ENCODE results near the gene SOX6. TPM values are rescaled to one million over a fixed set of nuclear protein-coding genes. Genes with fewer than 3 reads are reported as not detected.

SOX6 gene
- total and polyA plus RNA-seq, 2 experiments from 2014 or later: 0.03 to 0.66 TPM

DNA sequence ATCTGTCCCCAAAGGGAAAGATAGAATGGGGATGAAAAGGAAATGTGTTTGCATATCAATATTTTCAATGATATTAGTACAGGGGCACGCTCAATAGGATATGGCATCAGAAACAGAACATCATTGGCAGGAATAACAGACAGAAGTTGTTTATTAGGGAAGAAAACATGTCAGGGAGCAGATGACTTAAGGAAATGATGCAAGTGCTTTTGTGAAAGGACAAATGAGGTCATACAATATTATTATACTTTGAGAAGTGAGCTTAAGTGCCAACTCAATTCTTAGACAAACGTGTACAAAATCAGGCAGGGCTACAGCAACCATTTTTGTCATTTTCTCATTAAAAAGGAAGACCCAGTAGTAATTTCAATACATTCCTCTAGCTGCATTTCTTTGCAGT lies 388.4 kb downstream of the SOX6 start:
- Histone ChIP-seq H3K4me3 (no peak overlapping the region), H3K36me3 (ENCODE audit: insufficient read depth) (no peaks in the 10 kb centered on the region), H3K79me2 (replicated peaks; ENCODE audit: insufficient read depth) (no peaks in the 10 kb centered on the region), H3F3A (replicated peaks; ENCODE audit: low read depth) (no peaks in the 10 kb centered on the region), H3K27ac (ENCODE audit: low read depth) (no peak overlapping the region), H2AFZ (0 out of 2 replicates have a peak overlapping the region, but pooled peaks have one; percentile 85), H3K4me2 (no peak overlapping the region), H3K4me1 (ENCODE audit: insufficient read depth) (peaks cover 6% of the 10 kb centered on the region; the same call in 1 of the 2 replicates), H3K9me2 (ENCODE audit: insufficient read depth) (0 out of 2 replicates have a peak, but pooled peaks cover 3% of the 10 kb centered on the region), H3K27me3 (ENCODE audit: insufficient read depth) (no peaks in the 10 kb centered on the region), H4K20me1 (replicated peaks; ENCODE audit: insufficient read depth) (no peaks in the 10 kb centered on the region)
- Mint-ChIP-seq H3K4me3 (no peak overlapping the region), H3K9me3 (no peaks in the 10 kb centered on the region), H3K27me3 (ENCODE audit: insufficient read depth, low read depth, poor library complexity) (peaks cover 3% of the 10 kb centered on the region), H3K36me3 (ENCODE audit: low read depth) (no peaks in the 10 kb centered on the region), H3K4me1 (peaks cover 14% of the 10 kb centered on the region; the same call in 2 of the 3 replicates), H3K27ac (no peak overlapping the region)
- TF ChIP-seq NANOG (IDR thresholded peaks at IDR 0.05; ENCODE audit: borderline replicate concordance): no peak
- TF ChIP-seq POLR2AphosphoS5 (IDR thresholded peaks at IDR 0.05; ENCODE audit: low read depth): no peak
- DNase-seq (ENCODE audit: low spot score): no peak
- no peak for ATAC-seq

DNA sequence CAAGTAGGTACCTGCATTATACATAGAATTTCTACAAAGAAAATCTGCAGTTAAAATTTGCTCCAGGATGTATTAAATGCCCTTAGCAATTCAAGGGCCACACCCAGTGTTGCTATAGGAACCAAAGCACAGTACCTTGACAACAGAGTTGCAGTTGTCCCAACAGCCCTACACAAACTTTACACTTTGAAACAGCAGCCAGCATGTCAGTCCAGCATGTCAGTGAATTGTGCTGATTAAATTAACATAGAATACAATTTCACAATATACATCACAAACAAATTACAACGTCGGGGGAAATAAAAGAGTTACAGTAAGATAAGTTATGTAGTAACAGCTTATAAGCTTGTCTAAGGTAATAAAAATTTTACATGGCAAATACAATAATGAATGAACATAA lies 389.2 kb downstream of the SOX6 start:
- Histone ChIP-seq H3K9me2 (ENCODE audit: insufficient read depth) (0 out of 2 replicates have a peak, but pooled peaks cover 3% of the 10 kb centered on the region), H3F3A (replicated peaks; ENCODE audit: low read depth) (no peaks in the 10 kb centered on the region), H3K4me2 (no peak overlapping the region), H2AFZ (no peak overlapping the region), H3K4me3 (no peak overlapping the region), H3K79me2 (replicated peaks; ENCODE audit: insufficient read depth) (no peaks in the 10 kb centered on the region), H3K27me3 (ENCODE audit: insufficient read depth) (no peaks in the 10 kb centered on the region), H3K4me1 (ENCODE audit: insufficient read depth) (peaks cover 6% of the 10 kb centered on the region; the same call in 1 of the 2 replicates), H3K36me3 (ENCODE audit: insufficient read depth) (no peaks in the 10 kb centered on the region), H3K27ac (ENCODE audit: low read depth) (no peak overlapping the region), H4K20me1 (replicated peaks; ENCODE audit: insufficient read depth) (no peaks in the 10 kb centered on the region)
- peaks cover 2% of the 10 kb centered on the region for H3K27me3 Mint-ChIP-seq (ENCODE audit: insufficient read depth, low read depth, poor library complexity)
- no peak overlapping the region for H3K27ac Mint-ChIP-seq
- H3K36me3 Mint-ChIP-seq (ENCODE audit: low read depth): no peaks in the 10 kb centered on the region
- H3K9me3 Mint-ChIP-seq: no peaks in the 10 kb centered on the region
- H3K4me1 Mint-ChIP-seq: peaks cover 14% of the 10 kb centered on the region; the same call in 2 of the 3 replicates
- H3K4me3 Mint-ChIP-seq: no peak overlapping the region
- ATAC-seq (no peak), DNase-seq (ENCODE audit: low spot score) (peak; percentile 16)
- TF ChIP-seq STAT1 (IDR thresholded peaks at IDR 0.05; ENCODE audit: unreplicated experiment): no peak
- no peak for TF ChIP-seq POLR2AphosphoS5 (IDR thresholded peaks at IDR 0.05; ENCODE audit: low read depth)
- TF ChIP-seq JUNB (IDR thresholded peaks at IDR 0.05; ENCODE audit: unreplicated experiment): no peak
- no peak for TF ChIP-seq NANOG (IDR thresholded peaks at IDR 0.05; ENCODE audit: borderline replicate concordance)
- TF ChIP-seq, protein P1, sequence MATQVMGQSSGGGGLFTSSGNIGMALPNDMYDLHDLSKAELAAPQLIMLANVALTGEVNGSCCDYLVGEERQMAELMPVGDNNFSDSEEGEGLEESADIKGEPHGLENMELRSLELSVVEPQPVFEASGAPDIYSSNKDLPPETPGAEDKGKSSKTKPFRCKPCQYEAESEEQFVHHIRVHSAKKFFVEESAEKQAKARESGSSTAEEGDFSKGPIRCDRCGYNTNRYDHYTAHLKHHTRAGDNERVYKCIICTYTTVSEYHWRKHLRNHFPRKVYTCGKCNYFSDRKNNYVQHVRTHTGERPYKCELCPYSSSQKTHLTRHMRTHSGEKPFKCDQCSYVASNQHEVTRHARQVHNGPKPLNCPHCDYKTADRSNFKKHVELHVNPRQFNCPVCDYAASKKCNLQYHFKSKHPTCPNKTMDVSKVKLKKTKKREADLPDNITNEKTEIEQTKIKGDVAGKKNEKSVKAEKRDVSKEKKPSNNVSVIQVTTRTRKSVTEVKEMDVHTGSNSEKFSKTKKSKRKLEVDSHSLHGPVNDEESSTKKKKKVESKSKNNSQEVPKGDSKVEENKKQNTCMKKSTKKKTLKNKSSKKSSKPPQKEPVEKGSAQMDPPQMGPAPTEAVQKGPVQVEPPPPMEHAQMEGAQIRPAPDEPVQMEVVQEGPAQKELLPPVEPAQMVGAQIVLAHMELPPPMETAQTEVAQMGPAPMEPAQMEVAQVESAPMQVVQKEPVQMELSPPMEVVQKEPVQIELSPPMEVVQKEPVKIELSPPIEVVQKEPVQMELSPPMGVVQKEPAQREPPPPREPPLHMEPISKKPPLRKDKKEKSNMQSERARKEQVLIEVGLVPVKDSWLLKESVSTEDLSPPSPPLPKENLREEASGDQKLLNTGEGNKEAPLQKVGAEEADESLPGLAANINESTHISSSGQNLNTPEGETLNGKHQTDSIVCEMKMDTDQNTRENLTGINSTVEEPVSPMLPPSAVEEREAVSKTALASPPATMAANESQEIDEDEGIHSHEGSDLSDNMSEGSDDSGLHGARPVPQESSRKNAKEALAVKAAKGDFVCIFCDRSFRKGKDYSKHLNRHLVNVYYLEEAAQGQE (IDR thresholded peaks at IDR 0.05; ENCODE audit: unreplicated experiment): no peak
- no peak for TF ChIP-seq ZNF331 (CRISPR knock-in tag; IDR thresholded peaks at IDR 0.05; ENCODE audit: low read depth)
- TF ChIP-seq, protein P2, sequence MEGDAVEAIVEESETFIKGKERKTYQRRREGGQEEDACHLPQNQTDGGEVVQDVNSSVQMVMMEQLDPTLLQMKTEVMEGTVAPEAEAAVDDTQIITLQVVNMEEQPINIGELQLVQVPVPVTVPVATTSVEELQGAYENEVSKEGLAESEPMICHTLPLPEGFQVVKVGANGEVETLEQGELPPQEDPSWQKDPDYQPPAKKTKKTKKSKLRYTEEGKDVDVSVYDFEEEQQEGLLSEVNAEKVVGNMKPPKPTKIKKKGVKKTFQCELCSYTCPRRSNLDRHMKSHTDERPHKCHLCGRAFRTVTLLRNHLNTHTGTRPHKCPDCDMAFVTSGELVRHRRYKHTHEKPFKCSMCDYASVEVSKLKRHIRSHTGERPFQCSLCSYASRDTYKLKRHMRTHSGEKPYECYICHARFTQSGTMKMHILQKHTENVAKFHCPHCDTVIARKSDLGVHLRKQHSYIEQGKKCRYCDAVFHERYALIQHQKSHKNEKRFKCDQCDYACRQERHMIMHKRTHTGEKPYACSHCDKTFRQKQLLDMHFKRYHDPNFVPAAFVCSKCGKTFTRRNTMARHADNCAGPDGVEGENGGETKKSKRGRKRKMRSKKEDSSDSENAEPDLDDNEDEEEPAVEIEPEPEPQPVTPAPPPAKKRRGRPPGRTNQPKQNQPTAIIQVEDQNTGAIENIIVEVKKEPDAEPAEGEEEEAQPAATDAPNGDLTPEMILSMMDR (conservative IDR thresholded peaks at IDR 0.05; ENCODE audit: low read depth in 2 of 2): no peak
- no peak for TF ChIP-seq EZH2 (IDR thresholded peaks at IDR 0.05; ENCODE audit: low read depth, unreplicated experiment)
- no peak for TF ChIP-seq CREB1 (CRISPR knock-in tag; IDR thresholded peaks at IDR 0.05; ENCODE audit: low read depth)
- TF ChIP-seq, protein P3, sequence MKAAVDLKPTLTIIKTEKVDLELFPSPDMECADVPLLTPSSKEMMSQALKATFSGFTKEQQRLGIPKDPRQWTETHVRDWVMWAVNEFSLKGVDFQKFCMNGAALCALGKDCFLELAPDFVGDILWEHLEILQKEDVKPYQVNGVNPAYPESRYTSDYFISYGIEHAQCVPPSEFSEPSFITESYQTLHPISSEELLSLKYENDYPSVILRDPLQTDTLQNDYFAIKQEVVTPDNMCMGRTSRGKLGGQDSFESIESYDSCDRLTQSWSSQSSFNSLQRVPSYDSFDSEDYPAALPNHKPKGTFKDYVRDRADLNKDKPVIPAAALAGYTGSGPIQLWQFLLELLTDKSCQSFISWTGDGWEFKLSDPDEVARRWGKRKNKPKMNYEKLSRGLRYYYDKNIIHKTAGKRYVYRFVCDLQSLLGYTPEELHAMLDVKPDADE (IDR thresholded peaks at IDR 0.05): no peak

Measured in GM23338 (cell line).